ENCODE results near the gene NT5C1A. TPM values are rescaled to one million over a fixed set of nuclear protein-coding genes. Genes with fewer than 3 reads are reported as not detected.

Gene NT5C1A
- polyA plus RNA-seq, 1 donor from 2014 or later: not detected

DNA sequence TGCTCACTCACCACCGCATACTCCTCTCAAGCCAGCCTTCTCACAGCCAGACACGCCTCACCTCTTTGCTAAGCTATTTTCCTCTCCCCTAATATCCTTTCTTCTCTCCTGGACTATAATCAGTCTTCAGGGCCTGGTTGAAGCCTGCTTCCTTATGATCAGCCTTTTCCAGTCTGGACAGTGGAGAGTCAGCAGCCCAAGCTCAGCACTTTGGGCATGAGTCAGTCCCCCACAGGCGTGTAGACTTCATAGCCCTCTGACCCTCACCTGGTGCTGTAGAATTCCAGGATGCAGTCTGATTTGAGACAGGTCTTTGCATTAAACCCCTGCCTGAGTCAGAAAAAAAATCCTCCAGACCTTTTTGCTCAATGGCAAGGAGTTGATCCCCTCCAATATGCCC lies 16.8 kb upstream of the NT5C1A start:
- no peak overlapping the region for H2AFZ ChIP-seq (ENCODE audit: low read depth, low read length)
- peaks cover 5% of the 10 kb centered on the region for H3K79me2 ChIP-seq (replicated peaks; ENCODE audit: insufficient read depth, low read length)
- no peak overlapping the region for H3K27ac ChIP-seq (ENCODE audit: low read length)
- H3K4me3 ChIP-seq (ENCODE audit: low read length): peak overlapping the region; percentile 90
- H3K36me3 ChIP-seq (ENCODE audit: insufficient read depth, low read length): no peaks in the 10 kb centered on the region
- no peak for TF ChIP-seq CTCF (IDR thresholded peaks at IDR 0.05; ENCODE audit: poor library complexity, severe bottlenecking)
- no peak for TF ChIP-seq SMC3 (conservative IDR thresholded peaks at IDR 0.05; ENCODE audit: poor library complexity)
- TF ChIP-seq, protein P1, sequence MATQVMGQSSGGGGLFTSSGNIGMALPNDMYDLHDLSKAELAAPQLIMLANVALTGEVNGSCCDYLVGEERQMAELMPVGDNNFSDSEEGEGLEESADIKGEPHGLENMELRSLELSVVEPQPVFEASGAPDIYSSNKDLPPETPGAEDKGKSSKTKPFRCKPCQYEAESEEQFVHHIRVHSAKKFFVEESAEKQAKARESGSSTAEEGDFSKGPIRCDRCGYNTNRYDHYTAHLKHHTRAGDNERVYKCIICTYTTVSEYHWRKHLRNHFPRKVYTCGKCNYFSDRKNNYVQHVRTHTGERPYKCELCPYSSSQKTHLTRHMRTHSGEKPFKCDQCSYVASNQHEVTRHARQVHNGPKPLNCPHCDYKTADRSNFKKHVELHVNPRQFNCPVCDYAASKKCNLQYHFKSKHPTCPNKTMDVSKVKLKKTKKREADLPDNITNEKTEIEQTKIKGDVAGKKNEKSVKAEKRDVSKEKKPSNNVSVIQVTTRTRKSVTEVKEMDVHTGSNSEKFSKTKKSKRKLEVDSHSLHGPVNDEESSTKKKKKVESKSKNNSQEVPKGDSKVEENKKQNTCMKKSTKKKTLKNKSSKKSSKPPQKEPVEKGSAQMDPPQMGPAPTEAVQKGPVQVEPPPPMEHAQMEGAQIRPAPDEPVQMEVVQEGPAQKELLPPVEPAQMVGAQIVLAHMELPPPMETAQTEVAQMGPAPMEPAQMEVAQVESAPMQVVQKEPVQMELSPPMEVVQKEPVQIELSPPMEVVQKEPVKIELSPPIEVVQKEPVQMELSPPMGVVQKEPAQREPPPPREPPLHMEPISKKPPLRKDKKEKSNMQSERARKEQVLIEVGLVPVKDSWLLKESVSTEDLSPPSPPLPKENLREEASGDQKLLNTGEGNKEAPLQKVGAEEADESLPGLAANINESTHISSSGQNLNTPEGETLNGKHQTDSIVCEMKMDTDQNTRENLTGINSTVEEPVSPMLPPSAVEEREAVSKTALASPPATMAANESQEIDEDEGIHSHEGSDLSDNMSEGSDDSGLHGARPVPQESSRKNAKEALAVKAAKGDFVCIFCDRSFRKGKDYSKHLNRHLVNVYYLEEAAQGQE (IDR thresholded peaks at IDR 0.05; ENCODE audit: borderline replicate concordance): no peak
- TF ChIP-seq POLR2AphosphoS5 (IDR thresholded peaks at IDR 0.05): no peak
- no peak for TF ChIP-seq EZH2 (IDR thresholded peaks at IDR 0.05; ENCODE audit: borderline replicate concordance, insufficient read depth, low read length, poor library complexity, severe bottlenecking)
- no peak for TF ChIP-seq RAD21 (conservative IDR thresholded peaks at IDR 0.05)
- no peak for TF ChIP-seq EP300 (conservative IDR thresholded peaks at IDR 0.05; ENCODE audit: poor library complexity, severe bottlenecking)
- no peak for TF ChIP-seq MXI1 (conservative IDR thresholded peaks at IDR 0.05; ENCODE audit: poor library complexity, severe bottlenecking)
- no peaks in the 10 kb centered on the region for H3K9me2 ChIP-seq (ENCODE audit: insufficient read depth, low read length)
- no peaks in the 10 kb centered on the region for H3K9me3 ChIP-seq (ENCODE audit: low read length)
- peaks cover 37% of the 10 kb centered on the region for H3K27me3 ChIP-seq (ENCODE audit: insufficient read depth, low read depth, low read length)
- H3K4me2 ChIP-seq (ENCODE audit: low read length): peak overlapping the region; percentile 97
- no peaks in the 10 kb centered on the region for H4K20me1 ChIP-seq (ENCODE audit: insufficient read depth)
- no peaks in the 10 kb centered on the region for H3F3A ChIP-seq (ENCODE audit: insufficient read depth, low read length, poor library complexity, severe bottlenecking)
- H3K9ac ChIP-seq (ENCODE audit: low read length): no peak overlapping the region

DNA sequence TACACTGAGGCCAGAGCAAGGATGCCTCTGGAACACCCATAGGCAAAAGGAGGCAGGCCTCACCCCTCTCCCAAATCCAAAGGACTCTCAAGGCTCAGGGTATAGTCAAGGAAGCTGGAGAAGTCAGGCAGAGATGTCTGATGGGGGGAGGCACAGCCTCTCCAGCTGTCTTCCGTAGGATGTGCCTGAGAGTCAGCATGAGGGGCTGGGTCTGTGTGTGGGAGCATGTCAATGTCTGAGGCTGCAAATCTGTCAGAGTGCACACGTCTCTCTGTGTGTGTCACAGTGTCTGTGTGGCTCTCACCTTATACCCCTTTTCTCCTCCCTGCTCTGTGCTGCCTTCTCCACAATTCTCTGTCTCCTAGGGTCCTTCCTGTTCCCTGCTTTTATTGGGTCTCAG lies 15.3 kb upstream of the NT5C1A start:
- Histone ChIP-seq H3K9me3 (ENCODE audit: low read length) (no peaks in the 10 kb centered on the region), H3K9me2 (ENCODE audit: insufficient read depth, low read length) (no peaks in the 10 kb centered on the region), H3K27ac (ENCODE audit: low read length) (peak overlapping the region; percentile 29), H3K79me2 (replicated peaks; ENCODE audit: insufficient read depth, low read length) (peaks cover 5% of the 10 kb centered on the region), H3K4me3 (ENCODE audit: low read length) (peak overlapping the region; percentile 50), H3K4me2 (ENCODE audit: low read length) (peak overlapping the region; percentile 47), H3K9ac (ENCODE audit: low read length) (peak overlapping the region; percentile 31), H3K36me3 (ENCODE audit: insufficient read depth, low read length) (peaks cover 3% of the 10 kb centered on the region), H3F3A (ENCODE audit: insufficient read depth, low read length, poor library complexity, severe bottlenecking) (no peaks in the 10 kb centered on the region), H2AFZ (ENCODE audit: low read depth, low read length) (no peak overlapping the region), H3K27me3 (ENCODE audit: insufficient read depth, low read depth, low read length) (peaks cover 34% of the 10 kb centered on the region), H4K20me1 (ENCODE audit: insufficient read depth) (no peaks in the 10 kb centered on the region)
- TF ChIP-seq MXI1 (conservative IDR thresholded peaks at IDR 0.05; ENCODE audit: poor library complexity, severe bottlenecking): no peak
- no peak for TF ChIP-seq CTCF (IDR thresholded peaks at IDR 0.05; ENCODE audit: poor library complexity, severe bottlenecking)
- TF ChIP-seq TAF1 (IDR thresholded peaks at IDR 0.05; ENCODE audit: low read depth): no peak
- no peak for TF ChIP-seq EZH2 (IDR thresholded peaks at IDR 0.05; ENCODE audit: borderline replicate concordance, insufficient read depth, low read length, poor library complexity, severe bottlenecking)
- TF ChIP-seq SMC3 (conservative IDR thresholded peaks at IDR 0.05; ENCODE audit: poor library complexity): no peak
- TF ChIP-seq, protein P1 (IDR thresholded peaks at IDR 0.05; ENCODE audit: borderline replicate concordance): no peak
- TF ChIP-seq POLR2AphosphoS5 (IDR thresholded peaks at IDR 0.05): no peak
- TF ChIP-seq RAD21 (conservative IDR thresholded peaks at IDR 0.05): no peak
- no peak for TF ChIP-seq EP300 (conservative IDR thresholded peaks at IDR 0.05; ENCODE audit: poor library complexity, severe bottlenecking)
